Middle frontal gyrus (tissue), 1 donor: ENCODE results near the gene ZDHHC11.
"Not testable (repeated sequence)": the region's sequence is repeated elsewhere in the genome, so short reads cannot be mapped to it uniquely, and the experiment has no call there.

Experiments used
- DNase-seq: peaks from one replicate; pipeline ENCODE4 v3.0.0-alpha.2; 2015; ENCODE audit warnings: low spot score; ENCODE audit errors: extremely low spot score

ZDHHC11 gene

GRCh38 chr5:763397-763796 lies 87.4 kb downstream of the ZDHHC11 start:
- no peak for DNase-seq

DNA sequence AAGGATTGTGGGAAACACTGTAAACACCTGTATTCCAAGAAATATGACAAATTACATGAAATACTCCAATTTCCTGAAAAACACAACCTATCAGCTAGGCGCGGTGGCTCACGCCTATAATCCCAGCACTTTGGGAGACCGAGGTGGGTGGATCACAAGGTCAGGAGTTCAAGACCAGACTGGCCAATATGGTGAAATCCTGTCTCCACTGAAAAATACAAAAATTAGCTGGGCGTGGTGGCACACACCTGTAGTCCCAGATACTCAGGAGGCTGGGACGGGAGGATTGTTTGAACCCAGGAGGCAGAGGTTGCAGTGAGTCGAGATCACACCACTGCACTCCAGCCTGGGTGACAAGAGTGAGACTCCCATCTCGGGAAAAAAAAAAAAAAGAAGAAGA lies 87.8 kb downstream of the ZDHHC11 start:
- DNase-seq: not testable (repeated sequence)

DNA sequence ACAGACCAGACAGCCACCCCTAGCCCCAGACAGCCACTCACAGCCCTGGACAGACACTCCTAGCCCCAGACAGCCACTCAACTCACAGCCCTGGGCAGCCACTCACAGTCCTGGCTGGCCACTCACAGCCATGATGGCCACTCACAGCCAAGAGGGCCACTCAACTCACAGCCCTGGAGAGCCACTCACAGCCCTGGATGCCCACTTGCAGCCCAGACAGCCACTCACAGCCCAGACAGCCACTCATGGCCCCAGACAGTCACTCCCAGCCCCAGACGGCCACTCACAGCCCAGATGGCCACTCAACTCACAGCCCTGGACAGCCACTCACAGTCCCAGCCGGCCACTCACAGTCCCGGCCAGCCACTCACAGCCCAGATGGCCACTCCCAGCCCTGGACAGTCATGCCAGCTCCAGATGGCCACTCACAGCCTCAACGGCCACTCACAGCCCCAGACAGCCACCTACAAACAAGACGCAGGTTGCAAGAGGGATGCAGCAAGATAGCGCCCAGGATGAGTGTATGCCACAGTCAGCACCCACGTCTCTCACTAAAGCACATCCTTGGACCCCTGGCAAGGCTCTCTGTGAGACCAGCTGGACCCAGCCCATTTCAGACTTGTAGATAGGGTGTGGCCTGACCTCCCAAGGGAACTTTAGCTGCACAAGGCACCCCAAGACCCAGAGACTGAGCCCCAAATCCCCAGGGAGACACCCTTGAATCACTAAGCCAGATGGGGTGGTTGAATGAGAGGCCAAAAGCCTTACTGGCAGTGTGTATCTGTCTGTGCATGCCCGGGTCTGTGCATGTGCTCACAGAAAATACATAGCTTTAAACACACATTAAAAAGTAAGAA lies 88.7 kb downstream of the ZDHHC11 start:
- DNase-seq: no peak

DNA sequence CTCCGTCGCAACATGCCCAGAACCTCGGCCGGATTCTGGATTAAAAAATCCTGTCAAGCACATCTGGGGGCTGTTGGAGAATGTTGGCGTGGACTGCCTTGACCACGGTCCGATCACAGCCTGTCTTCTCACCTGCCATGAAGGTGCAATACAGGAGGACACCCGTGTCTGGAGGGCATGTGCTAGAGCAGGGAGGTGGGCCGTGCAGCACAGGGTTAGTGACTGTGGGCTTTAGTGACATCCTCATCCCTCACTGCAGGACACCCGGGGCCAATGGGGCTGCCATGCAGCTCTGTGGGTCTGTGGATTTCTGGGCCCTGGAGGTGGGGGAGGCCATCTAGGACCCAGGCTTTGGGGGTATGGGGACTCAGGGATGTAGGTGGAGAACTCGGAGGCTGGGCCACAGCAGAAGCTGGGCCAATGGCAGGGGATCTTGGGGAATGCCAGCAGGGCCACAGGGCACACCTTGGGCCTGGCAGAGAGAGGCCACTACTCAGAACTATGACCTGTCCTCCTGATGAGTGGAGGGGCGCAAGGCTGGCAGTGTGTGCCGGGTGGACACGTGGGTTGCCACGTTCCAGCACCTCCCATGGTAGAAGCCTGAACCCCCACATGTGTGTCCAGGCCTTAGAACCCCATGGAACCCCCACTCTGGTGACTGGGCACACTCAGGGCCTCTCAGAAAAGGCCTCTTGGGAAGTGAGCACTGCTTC lies 89.6 kb downstream of the ZDHHC11 start:
- DNase-seq: no peak

DNA sequence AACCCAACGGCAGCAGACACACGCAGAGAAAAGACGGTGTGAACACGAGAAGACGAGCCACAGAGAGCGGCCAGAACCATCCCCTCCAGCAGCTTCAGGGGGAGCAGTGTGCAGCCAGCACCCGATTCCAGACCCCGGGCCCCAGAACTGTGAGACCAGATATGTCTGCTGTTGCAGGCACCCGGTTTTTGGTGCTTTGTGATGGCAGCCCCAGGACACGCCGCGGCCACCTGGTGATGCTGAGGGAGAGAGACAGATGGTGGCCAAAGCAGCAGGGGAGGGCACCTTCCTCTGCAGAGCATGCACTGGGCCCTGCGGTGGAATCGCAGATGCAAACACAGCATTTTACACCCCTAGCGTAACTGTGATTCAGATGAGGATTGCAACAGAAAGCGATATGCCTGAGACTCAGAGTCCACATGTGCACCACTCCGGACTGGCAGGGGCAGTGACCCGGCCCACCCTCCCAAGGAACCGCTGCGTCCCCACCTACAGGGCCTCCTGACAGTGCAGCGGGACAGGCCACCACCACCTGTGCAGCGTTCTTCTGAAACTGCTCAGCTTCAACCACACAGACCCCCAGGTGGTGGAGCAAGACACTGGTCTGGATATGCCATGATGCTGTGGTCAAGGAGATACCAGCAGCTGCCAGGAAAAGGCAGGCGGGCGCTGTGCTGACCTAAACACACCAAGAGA lies 90.3 kb downstream of the ZDHHC11 start:
- DNase-seq: no peak

DNA sequence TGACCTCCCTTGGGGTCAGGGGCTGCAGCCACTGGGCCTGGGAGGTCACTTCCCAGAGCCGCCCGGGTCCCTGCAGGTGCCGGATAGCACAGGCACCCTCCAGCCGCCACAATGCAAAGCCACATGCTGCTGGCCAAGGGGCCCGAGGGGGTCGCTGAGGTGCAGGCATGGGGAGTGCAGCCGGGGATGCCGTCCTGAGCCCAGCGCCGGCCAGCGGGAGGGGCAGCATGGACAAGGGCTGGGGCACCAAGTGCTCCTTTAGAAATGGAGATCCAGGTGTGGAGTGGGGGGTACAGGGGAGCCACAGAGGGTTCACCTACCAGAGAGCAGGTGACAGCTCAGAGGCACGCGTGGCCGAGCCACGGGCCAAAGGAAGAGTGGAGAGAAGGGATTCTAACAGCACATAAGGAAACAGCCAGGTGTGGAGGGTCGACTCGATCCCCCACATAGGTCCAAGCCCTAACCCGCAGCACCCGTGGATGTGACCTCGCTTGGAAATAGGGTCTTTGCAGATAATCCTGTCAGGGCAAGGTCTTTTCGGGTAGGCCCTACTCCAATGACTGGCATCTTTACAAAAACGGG lies 90.9 kb downstream of the ZDHHC11 start:
- no peak for DNase-seq

DNA sequence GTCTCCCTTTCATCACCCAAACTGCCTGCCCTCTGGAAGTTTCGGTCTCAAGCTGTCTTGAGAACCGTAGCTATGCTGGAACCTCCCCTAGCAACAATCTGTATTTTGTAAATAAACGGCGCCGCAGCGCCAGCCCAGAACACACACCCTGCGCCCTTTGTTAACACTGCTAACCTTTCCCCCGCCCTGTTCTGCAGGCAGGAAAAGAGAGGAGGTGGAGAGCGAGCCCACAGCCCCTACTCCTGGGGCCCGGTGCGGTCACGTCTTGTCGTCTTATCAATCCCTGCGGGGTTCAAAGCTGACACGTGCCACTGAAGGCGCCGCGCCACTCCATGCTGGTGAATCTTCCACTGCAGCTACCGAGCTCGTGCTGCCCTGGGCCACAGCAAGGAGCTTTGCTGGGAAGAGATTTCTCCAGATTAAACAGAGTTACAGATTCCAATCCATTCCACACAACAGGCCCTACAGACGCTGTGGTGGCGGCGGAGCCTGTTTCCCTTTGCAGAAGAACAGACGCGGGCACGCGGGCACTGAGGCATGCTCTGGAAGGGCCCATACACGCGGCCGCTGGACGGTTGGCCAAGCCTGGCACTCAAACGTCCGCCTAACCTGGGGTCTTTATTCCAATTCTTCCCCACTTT lies 91.6 kb downstream of the ZDHHC11 start:
- no peak for DNase-seq

DNA sequence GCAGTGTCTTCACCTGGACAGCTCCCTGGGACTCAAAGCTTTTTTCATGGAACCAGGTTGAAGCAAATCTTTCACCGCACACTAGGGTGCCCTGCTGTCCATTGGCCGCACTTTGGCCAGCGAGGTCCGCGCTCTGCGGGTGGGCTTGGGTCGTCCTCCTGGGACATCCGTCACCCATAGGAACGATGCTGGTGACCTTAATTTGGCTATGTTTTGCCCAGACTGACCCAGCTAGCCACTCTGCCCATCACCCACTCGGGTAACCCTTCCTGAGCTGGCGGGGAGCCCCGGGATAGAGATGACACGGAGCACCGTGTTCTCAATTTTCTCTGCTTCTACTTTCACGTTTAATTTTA lies 92.1 kb downstream of the ZDHHC11 start:
- no peak for DNase-seq

DNA sequence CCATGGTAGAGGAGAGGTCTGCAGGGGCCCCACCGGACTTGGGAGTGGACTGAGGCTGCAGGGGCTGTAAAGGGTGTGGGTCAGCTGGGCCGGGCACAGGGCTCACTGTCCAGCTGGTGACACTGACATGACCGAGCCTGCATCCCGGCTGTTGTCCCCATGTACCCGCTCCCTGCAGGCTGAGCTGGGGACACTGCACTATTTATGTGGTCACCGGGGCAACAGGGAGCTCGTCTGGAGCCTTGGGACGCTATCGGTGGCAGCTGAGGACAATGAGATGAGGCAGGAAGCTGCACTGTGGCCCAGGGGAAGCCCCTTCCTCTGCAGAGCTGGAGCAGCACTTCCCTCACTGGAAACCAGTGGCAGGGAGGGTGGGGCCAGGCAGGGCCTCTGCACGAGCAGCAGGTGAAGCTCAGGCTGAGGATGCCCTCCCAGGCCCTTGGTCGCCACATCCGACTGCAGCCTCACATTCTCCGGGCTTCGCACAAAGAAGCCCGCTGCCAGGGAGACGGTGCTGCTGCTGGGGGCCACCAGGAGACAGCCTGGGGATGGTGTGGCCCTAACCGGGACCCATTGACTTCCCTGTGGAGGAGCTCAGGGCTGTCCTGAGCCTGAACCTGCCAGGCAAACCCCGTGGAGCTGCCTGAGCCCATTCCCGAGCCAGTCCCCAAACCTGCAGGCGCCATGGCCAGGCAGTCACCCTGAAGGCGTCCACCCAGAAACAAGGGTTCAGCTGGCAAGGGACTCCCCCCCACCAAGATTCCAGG lies 92.7 kb downstream of the ZDHHC11 start:
- no peak for DNase-seq

- DNase-seq: no peak
These were observed 93.3 kb downstream of the ZDHHC11 start for GRCh38 chr5:757346-757930.

DNA sequence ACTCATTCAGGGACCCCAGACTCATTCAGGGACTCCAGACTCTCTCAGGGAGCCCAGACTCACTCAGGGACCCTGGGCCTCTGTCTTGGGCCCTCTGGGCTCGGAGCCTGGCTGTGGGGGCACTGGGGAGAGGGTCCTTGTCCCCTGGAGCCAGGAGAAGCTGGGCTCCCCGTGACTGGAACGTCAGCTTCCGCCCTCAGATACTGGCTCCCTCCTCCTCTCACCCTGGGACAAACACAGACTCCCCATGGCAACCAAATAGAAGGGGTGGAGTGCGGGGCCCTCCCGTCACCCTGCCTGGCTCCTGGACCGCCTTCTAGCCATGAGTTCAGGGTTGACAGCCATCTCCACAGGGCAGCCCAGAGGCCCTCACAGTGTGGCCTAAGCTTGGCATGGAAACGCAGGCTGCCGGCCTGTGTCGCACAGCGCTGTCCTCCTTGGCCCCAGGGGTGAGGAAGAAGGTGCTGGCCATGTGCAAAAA lies 93.9 kb downstream of the ZDHHC11 start:
- DNase-seq: no peak

DNA sequence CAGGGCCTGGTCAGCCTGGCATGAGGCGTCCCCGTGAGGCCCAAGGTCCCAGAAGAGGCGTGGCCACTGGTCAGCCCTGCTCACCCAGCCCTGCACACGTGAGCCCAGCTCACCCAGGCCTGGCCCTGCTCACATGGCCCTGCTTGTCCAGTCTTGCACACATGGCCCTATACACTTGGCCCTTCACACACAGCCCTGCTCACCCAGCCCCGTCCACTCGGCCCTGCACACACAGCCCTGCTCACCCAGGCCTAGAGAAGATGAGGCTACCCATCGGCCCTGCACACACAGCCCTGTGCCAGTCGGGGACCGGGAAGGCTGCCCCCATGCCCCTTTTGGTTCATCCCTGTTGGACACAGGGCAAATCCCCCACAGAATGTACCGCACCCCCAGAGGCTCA lies 94.6 kb downstream of the ZDHHC11 start:
- no peak for DNase-seq

- DNase-seq: not testable (repeated sequence)
These were observed 96.6 kb downstream of the ZDHHC11 start for GRCh38 chr5:754143-754632.

DNA sequence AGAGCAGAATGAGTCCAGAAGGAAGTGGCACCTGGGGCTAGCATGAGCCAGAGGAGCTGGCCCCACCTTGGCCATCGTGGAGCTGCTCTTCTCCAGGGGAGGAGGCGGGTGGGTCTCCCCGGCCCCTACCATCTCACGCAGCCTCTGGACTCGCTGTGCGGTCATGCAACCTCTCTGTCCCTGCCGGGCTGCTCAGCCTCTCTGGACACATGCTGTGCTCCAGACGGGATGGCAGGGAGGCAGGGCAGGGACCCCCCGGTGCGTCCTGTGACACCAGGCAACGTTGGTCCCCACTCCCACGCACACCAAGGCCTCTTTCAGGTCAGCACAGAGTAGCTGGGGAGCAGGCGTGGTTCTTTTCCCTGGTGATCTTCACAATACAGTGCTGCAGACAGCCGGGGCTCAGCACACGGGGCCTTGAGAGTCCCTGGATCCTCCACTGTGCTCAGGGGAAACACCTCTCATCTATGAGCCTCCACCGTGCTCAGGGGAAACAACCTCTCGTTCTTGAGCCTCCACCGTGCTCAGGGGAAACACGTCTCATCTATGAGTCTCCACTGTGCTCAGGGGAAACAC lies 97.1 kb downstream of the ZDHHC11 start:
- not testable (repeated sequence) for DNase-seq

DNA sequence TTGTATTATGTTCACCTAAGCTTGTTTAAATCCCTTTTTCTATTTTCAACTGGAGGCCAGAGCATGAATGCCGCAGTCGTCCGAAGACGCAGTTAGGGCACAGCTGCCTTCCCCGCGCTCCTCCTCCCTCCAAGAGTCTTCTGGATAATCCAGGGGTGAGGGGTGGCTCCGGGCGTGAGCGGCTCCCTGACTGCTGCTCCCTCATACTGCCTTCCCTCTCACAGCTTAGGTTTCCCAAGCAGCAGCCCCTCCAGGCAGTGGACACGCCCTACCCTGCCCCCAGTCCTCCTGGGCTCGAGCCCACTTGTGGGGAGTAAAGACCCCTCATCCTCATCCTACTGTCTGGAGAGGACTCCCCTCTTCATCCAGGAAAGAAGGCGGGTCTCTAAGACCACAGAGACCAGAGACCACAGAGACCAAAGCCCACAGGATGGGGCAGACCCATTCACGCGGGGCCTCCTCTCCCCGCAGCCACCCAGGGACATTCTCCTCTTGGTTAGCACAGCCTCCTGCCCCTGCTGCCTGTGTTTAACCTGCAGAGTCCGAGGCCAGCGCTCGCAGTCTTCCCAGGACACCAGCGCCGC lies 98.2 kb downstream of the ZDHHC11 start:
- not testable (repeated sequence) for DNase-seq

- not testable (repeated sequence) for DNase-seq
These were observed 98.8 kb downstream of the ZDHHC11 start for GRCh38 chr5:751992-752391.

GRCh38 chr5:751496-751895 lies 99.3 kb downstream of the ZDHHC11 start:
- no peak for DNase-seq

DNA sequence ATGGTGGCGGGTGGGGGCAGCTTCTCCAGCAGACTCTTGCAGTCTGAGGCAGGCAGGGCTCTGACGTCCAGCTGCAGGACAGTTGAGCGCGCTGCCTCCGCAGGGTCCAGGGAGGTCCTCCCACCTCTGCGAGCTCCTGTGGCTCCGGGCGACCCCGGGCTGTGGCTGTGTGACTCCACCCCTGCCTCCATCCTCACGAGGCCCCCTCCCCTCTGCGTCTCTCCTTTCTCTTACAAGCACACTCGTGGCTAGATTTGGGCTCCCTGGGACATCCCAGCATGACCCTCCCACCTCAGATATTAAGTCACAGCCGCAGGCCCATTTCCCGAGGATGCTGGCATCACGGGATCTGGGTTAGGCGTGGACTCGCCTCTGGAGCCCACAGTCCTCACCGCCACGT lies 100.6 kb downstream of the ZDHHC11 start:
- not testable (repeated sequence) for DNase-seq

GRCh38 chr5:749101-749670 lies 101.6 kb downstream of the ZDHHC11 start:
- no peak for DNase-seq
